ENCODE measurements around the gene CPM.

DNA sequence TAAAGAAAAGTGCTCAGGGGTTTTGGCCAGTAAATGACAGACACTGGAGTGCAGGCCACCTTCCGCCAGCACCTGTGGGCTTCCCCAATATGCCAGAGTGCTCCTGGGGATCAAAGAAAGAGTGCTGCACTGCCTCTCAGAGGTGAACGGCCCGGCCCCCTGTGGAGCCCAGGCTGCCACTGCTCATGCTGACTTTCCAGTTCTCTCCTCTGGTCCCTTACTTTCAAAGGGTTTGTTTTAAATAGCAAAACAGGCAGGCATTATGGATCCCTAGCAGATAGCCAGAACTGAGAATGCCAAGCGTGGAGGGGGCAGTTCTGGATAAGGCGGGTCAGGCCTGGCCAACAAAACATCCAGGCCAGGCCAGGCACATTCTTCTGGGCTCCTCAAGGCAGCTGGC is 65.4 kb downstream of the CPM start:
- TF ChIP-seq, protein P1, sequence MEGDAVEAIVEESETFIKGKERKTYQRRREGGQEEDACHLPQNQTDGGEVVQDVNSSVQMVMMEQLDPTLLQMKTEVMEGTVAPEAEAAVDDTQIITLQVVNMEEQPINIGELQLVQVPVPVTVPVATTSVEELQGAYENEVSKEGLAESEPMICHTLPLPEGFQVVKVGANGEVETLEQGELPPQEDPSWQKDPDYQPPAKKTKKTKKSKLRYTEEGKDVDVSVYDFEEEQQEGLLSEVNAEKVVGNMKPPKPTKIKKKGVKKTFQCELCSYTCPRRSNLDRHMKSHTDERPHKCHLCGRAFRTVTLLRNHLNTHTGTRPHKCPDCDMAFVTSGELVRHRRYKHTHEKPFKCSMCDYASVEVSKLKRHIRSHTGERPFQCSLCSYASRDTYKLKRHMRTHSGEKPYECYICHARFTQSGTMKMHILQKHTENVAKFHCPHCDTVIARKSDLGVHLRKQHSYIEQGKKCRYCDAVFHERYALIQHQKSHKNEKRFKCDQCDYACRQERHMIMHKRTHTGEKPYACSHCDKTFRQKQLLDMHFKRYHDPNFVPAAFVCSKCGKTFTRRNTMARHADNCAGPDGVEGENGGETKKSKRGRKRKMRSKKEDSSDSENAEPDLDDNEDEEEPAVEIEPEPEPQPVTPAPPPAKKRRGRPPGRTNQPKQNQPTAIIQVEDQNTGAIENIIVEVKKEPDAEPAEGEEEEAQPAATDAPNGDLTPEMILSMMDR (conservative IDR thresholded peaks at IDR 0.05; ENCODE audit: low read depth, low read length), result no peak
- TF ChIP-seq MAFK (IDR thresholded peaks at IDR 0.05; ENCODE audit: low read depth, low read length) (no peak), RAD21 (IDR thresholded peaks at IDR 0.05; ENCODE audit: low read length) (no peak), CEBPB (IDR thresholded peaks at IDR 0.05; ENCODE audit: low read depth, low read length) (no peak), RCOR1 (IDR thresholded peaks at IDR 0.05; ENCODE audit: insufficient replicate concordance, low read length) (no peak), POLR2A (IDR thresholded peaks at IDR 0.05; ENCODE audit: low read depth, low read length) (no peak), SMC3 (IDR thresholded peaks at IDR 0.05; ENCODE audit: low read depth, low read length) (no peak), FOS (IDR thresholded peaks at IDR 0.05; ENCODE audit: low read depth, low read length) (no peak)
- TF ChIP-seq, protein P2, sequence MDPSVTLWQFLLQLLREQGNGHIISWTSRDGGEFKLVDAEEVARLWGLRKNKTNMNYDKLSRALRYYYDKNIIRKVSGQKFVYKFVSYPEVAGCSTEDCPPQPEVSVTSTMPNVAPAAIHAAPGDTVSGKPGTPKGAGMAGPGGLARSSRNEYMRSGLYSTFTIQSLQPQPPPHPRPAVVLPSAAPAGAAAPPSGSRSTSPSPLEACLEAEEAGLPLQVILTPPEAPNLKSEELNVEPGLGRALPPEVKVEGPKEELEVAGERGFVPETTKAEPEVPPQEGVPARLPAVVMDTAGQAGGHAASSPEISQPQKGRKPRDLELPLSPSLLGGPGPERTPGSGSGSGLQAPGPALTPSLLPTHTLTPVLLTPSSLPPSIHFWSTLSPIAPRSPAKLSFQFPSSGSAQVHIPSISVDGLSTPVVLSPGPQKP (IDR thresholded peaks at IDR 0.05; ENCODE audit: borderline replicate concordance, low read depth, low read length), result no peak
- TF ChIP-seq, protein P3, sequence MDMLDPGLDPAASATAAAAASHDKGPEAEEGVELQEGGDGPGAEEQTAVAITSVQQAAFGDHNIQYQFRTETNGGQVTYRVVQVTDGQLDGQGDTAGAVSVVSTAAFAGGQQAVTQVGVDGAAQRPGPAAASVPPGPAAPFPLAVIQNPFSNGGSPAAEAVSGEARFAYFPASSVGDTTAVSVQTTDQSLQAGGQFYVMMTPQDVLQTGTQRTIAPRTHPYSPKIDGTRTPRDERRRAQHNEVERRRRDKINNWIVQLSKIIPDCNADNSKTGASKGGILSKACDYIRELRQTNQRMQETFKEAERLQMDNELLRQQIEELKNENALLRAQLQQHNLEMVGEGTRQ (IDR thresholded peaks at IDR 0.05; ENCODE audit: low read depth, low read length), result no peak
